Inferior parietal cortex (tissue), 1 donor: ENCODE measurements around the gene PDZRN3.

Experiments used
- DNase-seq: peaks from one replicate; pipeline ENCODE4 v3.0.0-alpha.2; 2016; ENCODE audit errors: extremely low spot score

PDZRN3 gene

GRCh38 chr3:73422571-73422970 is 202.2 kb downstream of the PDZRN3 start:
- DNase-seq: no peak

- no peak for DNase-seq
These were observed 204.8 kb downstream of the PDZRN3 start for GRCh38 chr3:73419942-73420341.

- DNase-seq: no peak
These were observed 205.4 kb downstream of the PDZRN3 start for GRCh38 chr3:73419179-73419803.

GRCh38 chr3:73418681-73419080 is 206.1 kb downstream of the PDZRN3 start:
- DNase-seq: no peak

GRCh38 chr3:73415118-73415517 is 209.6 kb downstream of the PDZRN3 start:
- DNase-seq: no peak

- DNase-seq: no peak
These were observed 211.1 kb downstream of the PDZRN3 start for GRCh38 chr3:73413619-73414018.

GRCh38 chr3:73411993-73412392 is 212.7 kb downstream of the PDZRN3 start:
- DNase-seq: no peak

- no peak for DNase-seq
These were observed 213.2 kb downstream of the PDZRN3 start for GRCh38 chr3:73411545-73411944.

- no peak for DNase-seq
These were observed 215.5 kb downstream of the PDZRN3 start for GRCh38 chr3:73409138-73409763.

GRCh38 chr3:73408634-73409033 is 216.1 kb downstream of the PDZRN3 start:
- DNase-seq: no peak

GRCh38 chr3:73407577-73407976 is 217.2 kb downstream of the PDZRN3 start:
- no peak for DNase-seq

- no peak for DNase-seq
These were observed 218.9 kb downstream of the PDZRN3 start for GRCh38 chr3:73405853-73406252.

GRCh38 chr3:73405000-73405399 is 219.7 kb downstream of the PDZRN3 start:
- DNase-seq: no peak

GRCh38 chr3:73404435-73404834 is 220.3 kb downstream of the PDZRN3 start:
- DNase-seq: no peak

- no peak for DNase-seq
These were observed 221.3 kb downstream of the PDZRN3 start for GRCh38 chr3:73403444-73403843.

- no peak for DNase-seq
These were observed 223.0 kb downstream of the PDZRN3 start for GRCh38 chr3:73401616-73402279.

- DNase-seq: no peak
These were observed 223.7 kb downstream of the PDZRN3 start for GRCh38 chr3:73401059-73401458.

GRCh38 chr3:73399666-73400253 is 225.0 kb downstream of the PDZRN3 start:
- no peak for DNase-seq

GRCh38 chr3:73399106-73399505 is 225.6 kb downstream of the PDZRN3 start:
- no peak for DNase-seq

GRCh38 chr3:73398084-73398483 is 226.7 kb downstream of the PDZRN3 start:
- DNase-seq: no peak

GRCh38 chr3:73394240-73394639 is 230.5 kb downstream of the PDZRN3 start:
- no peak for DNase-seq

- no peak for DNase-seq
These were observed 231.7 kb downstream of the PDZRN3 start for GRCh38 chr3:73393005-73393404.

- DNase-seq: no peak
These were observed 232.8 kb downstream of the PDZRN3 start for GRCh38 chr3:73391984-73392383.
